ENCODE results near the gene TARS1. TPM values are rescaled to one million over a fixed set of nuclear protein-coding genes. Genes with fewer than 3 reads are reported as not detected.

TARS1 gene
- total RNA-seq, 1 experiment from 2014 or later = 417 TPM

- H3K4me2 ChIP-seq (ENCODE audit: insufficient read depth, insufficient read length, low read length) = no peak overlapping the region
Measured at GRCh38 chr5:33474004-33474403, 33.2 kb downstream of the TARS1 start.

More at GRCh38 chr5:33474004-33474403, 33.2 kb downstream of the TARS1 start:
- TF ChIP-seq, protein P1, sequence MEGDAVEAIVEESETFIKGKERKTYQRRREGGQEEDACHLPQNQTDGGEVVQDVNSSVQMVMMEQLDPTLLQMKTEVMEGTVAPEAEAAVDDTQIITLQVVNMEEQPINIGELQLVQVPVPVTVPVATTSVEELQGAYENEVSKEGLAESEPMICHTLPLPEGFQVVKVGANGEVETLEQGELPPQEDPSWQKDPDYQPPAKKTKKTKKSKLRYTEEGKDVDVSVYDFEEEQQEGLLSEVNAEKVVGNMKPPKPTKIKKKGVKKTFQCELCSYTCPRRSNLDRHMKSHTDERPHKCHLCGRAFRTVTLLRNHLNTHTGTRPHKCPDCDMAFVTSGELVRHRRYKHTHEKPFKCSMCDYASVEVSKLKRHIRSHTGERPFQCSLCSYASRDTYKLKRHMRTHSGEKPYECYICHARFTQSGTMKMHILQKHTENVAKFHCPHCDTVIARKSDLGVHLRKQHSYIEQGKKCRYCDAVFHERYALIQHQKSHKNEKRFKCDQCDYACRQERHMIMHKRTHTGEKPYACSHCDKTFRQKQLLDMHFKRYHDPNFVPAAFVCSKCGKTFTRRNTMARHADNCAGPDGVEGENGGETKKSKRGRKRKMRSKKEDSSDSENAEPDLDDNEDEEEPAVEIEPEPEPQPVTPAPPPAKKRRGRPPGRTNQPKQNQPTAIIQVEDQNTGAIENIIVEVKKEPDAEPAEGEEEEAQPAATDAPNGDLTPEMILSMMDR (conservative IDR thresholded peaks at IDR 0.05) = no peak
- Histone ChIP-seq H3K27ac (ENCODE audit: insufficient read length, low read depth, low read length) (no peak overlapping the region), H2BK12ac (ENCODE audit: insufficient read length, low read depth, low read length) (no peak overlapping the region), H3K9me3 (ENCODE audit: control insufficient read depth, low read depth, low read length) (no peaks in the 10 kb centered on the region), H4K5ac (ENCODE audit: insufficient read length, low read depth, low read length) (no peak overlapping the region), H2BK120ac (ENCODE audit: low read depth, low read length, poor library complexity, severe bottlenecking) (no peak overlapping the region), H2AK5ac (ENCODE audit: insufficient read length, low read length) (no peak overlapping the region), H4K20me1 (ENCODE audit: control insufficient read depth, insufficient read depth, insufficient read length) (no peaks in the 10 kb centered on the region), H3K79me1 (ENCODE audit: insufficient read depth, low read depth, low read length, poor library complexity, severe bottlenecking) (peaks cover 3% of the 10 kb centered on the region), H2BK20ac (ENCODE audit: low read depth, low read length, poor library complexity, severe bottlenecking) (no peak overlapping the region), H3K27me3 (ENCODE audit: insufficient read depth, low read length) (no peaks in the 10 kb centered on the region), H4K91ac (ENCODE audit: insufficient read length, low read depth, low read length) (no peak overlapping the region), H2AFZ (ENCODE audit: low read length) (no peak overlapping the region), H4K8ac (replicated peaks; ENCODE audit: insufficient read length, low read depth, low read length) (no peak overlapping the region), H3K9ac (ENCODE audit: extremely low read depth, insufficient read length, low read length) (no peak overlapping the region), H3K23me2 (ENCODE audit: insufficient read length, low read depth, low read length, poor library complexity, severe bottlenecking) (no peaks in the 10 kb centered on the region), H3K14ac (ENCODE audit: insufficient read depth, low read length) (no peak overlapping the region), H3K79me2 (ENCODE audit: insufficient read depth, low read length) (no peaks in the 10 kb centered on the region), H3K4ac (ENCODE audit: low read depth, low read length) (no peak overlapping the region), H2BK5ac (ENCODE audit: insufficient read length, low read length) (no peak overlapping the region), H3T11ph (ENCODE audit: low read length) (no peak overlapping the region), H3K18ac (ENCODE audit: insufficient read length, low read depth, low read length) (no peak overlapping the region), H3K4me1 (ENCODE audit: insufficient read depth, low read length) (no peaks in the 10 kb centered on the region), H3K56ac (ENCODE audit: insufficient read length, low read depth, low read length) (no peak overlapping the region), H2BK15ac (ENCODE audit: low read depth, low read length) (no peak overlapping the region), H3K23ac (ENCODE audit: insufficient read length, low read depth, low read length) (no peak overlapping the region)
- peak overlapping the region in 2 of 3 experiments; percentile 21 to 83; a peak in 4 of 7 replicates for H3K27ac Mint-ChIP-seq
- no CpG with 5 or more reads among the region's 2 CpGs for WGBS (ENCODE audit: extremely low coverage, insufficient read length, low lambda C conversion rate)
- H3K27me3 Mint-ChIP-seq (ENCODE audit: low read depth) = no peaks in the 10 kb centered on the region
- H3K4me3 Mint-ChIP-seq = no peak overlapping the region
- no peak for DNase-seq
- peaks cover 24 to 28% of the 10 kb centered on the region in 2 experiments for H3K4me1 Mint-ChIP-seq
- peaks cover 68 to 92% (median 92%) of the 10 kb centered on the region in 3 experiments for H3K36me3 Mint-ChIP-seq (ENCODE audit: insufficient read depth in 1 of 3, low read depth in 3 of 3)
- H3K9me3 Mint-ChIP-seq = peaks cover 2 to 3% of the 10 kb centered on the region in 2 experiments; a peak in 4 of 5 replicates
